GM12874 (cell line): ENCODE data around the gene TBC1D22A.

Source experiments
- CTCF ChIP-seq: IDR thresholded peaks from 2 replicates; pipeline ENCODE4 v1.5.1; 2011; ENCODE audit warnings: low read depth, mild to moderate bottlenecking, control low read depth, low read length, moderate library complexity; ENCODE audit not compliant: insufficient read depth

The TBC1D22A gene

GRCh38 chr22:47124961-47125360 is 362.5 kb downstream of the TBC1D22A start:
- TF ChIP-seq CTCF: no peak

- no peak for TF ChIP-seq CTCF
Observed at GRCh38 chr22:47125603-47126002, 363.2 kb downstream of the TBC1D22A start.

GRCh38 chr22:47126344-47126811 is 363.9 kb downstream of the TBC1D22A start:
- TF ChIP-seq CTCF: no peak

- no peak for TF ChIP-seq CTCF
Observed at GRCh38 chr22:47127441-47127871, 365.0 kb downstream of the TBC1D22A start.

- no peak for TF ChIP-seq CTCF
Observed at GRCh38 chr22:47128216-47128615, 365.8 kb downstream of the TBC1D22A start.

- TF ChIP-seq CTCF: no peak
Observed at GRCh38 chr22:47128622-47129215, 366.3 kb downstream of the TBC1D22A start.

GRCh38 chr22:47129902-47130635 is 367.6 kb downstream of the TBC1D22A start:
- TF ChIP-seq CTCF: no peak
